ENCODE measurements around the gene FETUB. TPM values are rescaled to one million over a fixed set of nuclear protein-coding genes. Genes with fewer than 3 reads are reported as not detected.
A peak's percentile ranks its signal among the peaks of the same experiment; 100 is the strongest.

The FETUB gene
- total RNA-seq, 1 experiment from 2014 or later = not detected

DNA sequence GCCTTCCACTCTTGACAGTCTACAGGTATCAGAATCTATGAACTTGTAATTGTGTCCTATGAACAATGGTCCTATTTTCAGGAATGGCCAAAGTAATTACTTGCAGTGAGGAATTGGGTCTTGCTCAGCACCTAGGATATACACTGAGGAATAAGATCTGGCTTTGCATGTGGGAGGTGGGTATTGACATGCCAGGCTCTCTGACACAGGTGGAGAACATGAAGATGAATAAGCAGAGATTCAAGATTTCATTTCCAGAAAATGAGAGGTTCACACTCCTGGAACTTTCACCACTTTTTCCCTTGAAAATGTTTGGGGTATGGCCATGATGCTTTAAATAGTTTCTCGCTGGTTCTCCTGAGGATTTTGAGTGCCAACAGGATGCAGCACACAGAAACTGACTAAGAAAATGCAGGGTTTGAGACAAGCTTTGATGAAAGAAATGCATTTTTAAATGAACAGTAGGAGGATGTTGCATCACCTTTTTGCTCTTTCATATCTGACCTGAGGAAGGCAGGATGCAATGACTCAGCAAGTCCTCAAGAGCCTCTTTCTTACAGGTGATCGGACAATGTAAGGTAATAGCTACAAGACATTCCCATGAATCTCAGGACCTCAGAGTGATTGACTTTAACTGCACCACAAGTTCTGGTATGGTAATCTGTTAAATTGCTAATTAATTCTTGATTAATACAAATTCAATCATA, 29.3 kb downstream of the FETUB start:
- intact Hi-C loops (cut with micrococcal nuclease) = no loop called here
- DNase-seq (ENCODE audit: low read depth, low spot score) (peak; percentile 35), ATAC-seq (peak; percentile 82)
- Histone ChIP-seq H2AFZ (ENCODE audit: low read depth, low read length, poor library complexity, severe bottlenecking) (peak overlapping the region; percentile 78), H3K4me1 (ENCODE audit: control insufficient read depth in 1 of 2, insufficient read depth in 2 of 2, low read length in 2 of 2) (peaks cover 5 to 20% of the 10 kb centered on the region in 2 experiments; a peak in 3 of 4 replicates), H3K27me3 (ENCODE audit: insufficient read depth, low read length) (0 out of 2 replicates have a peak, but pooled peaks cover 7% of the 10 kb centered on the region), H4K20me1 (ENCODE audit: insufficient read depth) (no peaks in the 10 kb centered on the region), H3K36me3 (ENCODE audit: control insufficient read depth in 1 of 2, insufficient read depth in 2 of 2, low read length in 2 of 2) (no peaks in the 10 kb centered on the region), H3K79me2 (ENCODE audit: insufficient read depth, low read length) (no peaks in the 10 kb centered on the region), H3K4me2 (ENCODE audit: low read length) (peak overlapping the region; percentile 35), H3K4me3 (replicated peaks in 1 of 2; ENCODE audit: low read depth in 1 of 2, low read length in 2 of 2) (no peak overlapping the region), H3K9ac (ENCODE audit: low read length) (no peak overlapping the region), H3K27ac (ENCODE audit: low read depth, low read length) (no peak overlapping the region), H3K9me2 (ENCODE audit: insufficient read depth) (no peaks in the 10 kb centered on the region), H3K9me3 (ENCODE audit: control insufficient read depth in 1 of 2, insufficient read depth in 1 of 2, low read depth in 1 of 2, low read length in 2 of 2) (no peaks in the 10 kb centered on the region)
- ChIA-PET RAD21 (ENCODE audit: low non-redundant PET in 1 of 2, low total read pairs in 2 of 2, uncharacterized antibody in 2 of 2, unreplicated experiment in 2 of 2) (no interaction called here), POLR2A (interaction anchor here (1.0 kb wide), 1 partner anchor 114 kb away, joined by 3 read pairs; the partner anchor contains the start of gene EIF4A2), CTCF (interaction anchor here (0.8 to 1.2 kb wide), 2 partner anchors 55 to 84 kb away, joined by 3 read pairs; no protein-coding TSS in a partner anchor)
- TF ChIP-seq, protein P1, sequence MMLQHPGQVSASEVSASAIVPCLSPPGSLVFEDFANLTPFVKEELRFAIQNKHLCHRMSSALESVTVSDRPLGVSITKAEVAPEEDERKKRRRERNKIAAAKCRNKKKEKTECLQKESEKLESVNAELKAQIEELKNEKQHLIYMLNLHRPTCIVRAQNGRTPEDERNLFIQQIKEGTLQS (IDR thresholded peaks at IDR 0.05) = peak; percentile 76
- TF ChIP-seq SRF (IDR thresholded peaks at IDR 0.05; ENCODE audit: low read depth) (no peak), CBX3 (IDR thresholded peaks at IDR 0.05; ENCODE audit: low read depth) (0 out of 2 replicates have a peak, but pooled peaks have one; percentile 13), EZH2phosphoT487 (IDR thresholded peaks at IDR 0.05; ENCODE audit: borderline replicate concordance) (no peak), POLR2A (IDR thresholded peaks at IDR 0.05; ENCODE audit: borderline replicate concordance, extremely low read depth, insufficient read depth, insufficient read length) (no peak), TCF7L2 (IDR thresholded peaks at IDR 0.05; ENCODE audit: borderline replicate concordance, extremely low read depth, insufficient read depth, insufficient read length) (peak; percentile 22), SP1 (IDR thresholded peaks at IDR 0.05; ENCODE audit: low read depth) (peak; percentile 39), POLR2AphosphoS5 (IDR thresholded peaks at IDR 0.05; ENCODE audit: low read depth, low read length) (no peak), ZFX (IDR thresholded peaks at IDR 0.05) (no peak), YY1 (IDR thresholded peaks at IDR 0.05; ENCODE audit: extremely low read depth, insufficient replicate concordance, low read depth, low read length) (no peak), SIN3A (IDR thresholded peaks at IDR 0.05; ENCODE audit: low read depth) (no peak), JUND (IDR thresholded peaks at IDR 0.05) (no peak; the same call in 1 of the 2 replicates), FOSL1 (IDR thresholded peaks at IDR 0.05; ENCODE audit: low read depth) (peak; percentile 13; the same call in 1 of the 2 replicates), EGR1 (IDR thresholded peaks at IDR 0.05; ENCODE audit: low read depth) (no peak), CEBPB (IDR thresholded peaks at IDR 0.05; ENCODE audit: low read depth) (peak; percentile 89), RAD21 (IDR thresholded peaks at IDR 0.05; ENCODE audit: low read depth) (no peak)
- TF ChIP-seq, protein P2, sequence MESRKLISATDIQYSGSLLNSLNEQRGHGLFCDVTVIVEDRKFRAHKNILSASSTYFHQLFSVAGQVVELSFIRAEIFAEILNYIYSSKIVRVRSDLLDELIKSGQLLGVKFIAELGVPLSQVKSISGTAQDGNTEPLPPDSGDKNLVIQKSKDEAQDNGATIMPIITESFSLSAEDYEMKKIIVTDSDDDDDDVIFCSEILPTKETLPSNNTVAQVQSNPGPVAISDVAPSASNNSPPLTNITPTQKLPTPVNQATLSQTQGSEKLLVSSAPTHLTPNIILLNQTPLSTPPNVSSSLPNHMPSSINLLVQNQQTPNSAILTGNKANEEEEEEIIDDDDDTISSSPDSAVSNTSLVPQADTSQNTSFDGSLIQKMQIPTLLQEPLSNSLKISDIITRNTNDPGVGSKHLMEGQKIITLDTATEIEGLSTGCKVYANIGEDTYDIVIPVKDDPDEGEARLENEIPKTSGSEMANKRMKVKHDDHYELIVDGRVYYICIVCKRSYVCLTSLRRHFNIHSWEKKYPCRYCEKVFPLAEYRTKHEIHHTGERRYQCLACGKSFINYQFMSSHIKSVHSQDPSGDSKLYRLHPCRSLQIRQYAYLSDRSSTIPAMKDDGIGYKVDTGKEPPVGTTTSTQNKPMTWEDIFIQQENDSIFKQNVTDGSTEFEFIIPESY (IDR thresholded peaks at IDR 0.05; ENCODE audit: extremely low read depth, insufficient replicate concordance, low read length) = no peak
- TF ChIP-seq, protein P3, sequence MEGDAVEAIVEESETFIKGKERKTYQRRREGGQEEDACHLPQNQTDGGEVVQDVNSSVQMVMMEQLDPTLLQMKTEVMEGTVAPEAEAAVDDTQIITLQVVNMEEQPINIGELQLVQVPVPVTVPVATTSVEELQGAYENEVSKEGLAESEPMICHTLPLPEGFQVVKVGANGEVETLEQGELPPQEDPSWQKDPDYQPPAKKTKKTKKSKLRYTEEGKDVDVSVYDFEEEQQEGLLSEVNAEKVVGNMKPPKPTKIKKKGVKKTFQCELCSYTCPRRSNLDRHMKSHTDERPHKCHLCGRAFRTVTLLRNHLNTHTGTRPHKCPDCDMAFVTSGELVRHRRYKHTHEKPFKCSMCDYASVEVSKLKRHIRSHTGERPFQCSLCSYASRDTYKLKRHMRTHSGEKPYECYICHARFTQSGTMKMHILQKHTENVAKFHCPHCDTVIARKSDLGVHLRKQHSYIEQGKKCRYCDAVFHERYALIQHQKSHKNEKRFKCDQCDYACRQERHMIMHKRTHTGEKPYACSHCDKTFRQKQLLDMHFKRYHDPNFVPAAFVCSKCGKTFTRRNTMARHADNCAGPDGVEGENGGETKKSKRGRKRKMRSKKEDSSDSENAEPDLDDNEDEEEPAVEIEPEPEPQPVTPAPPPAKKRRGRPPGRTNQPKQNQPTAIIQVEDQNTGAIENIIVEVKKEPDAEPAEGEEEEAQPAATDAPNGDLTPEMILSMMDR (IDR thresholded peaks at IDR 0.05 in 2 of 3, conservative IDR thresholded peaks at IDR 0.05 in 1 of 3; ENCODE audit: borderline replicate concordance in 1 of 3, insufficient read depth in 1 of 3, low read depth in 2 of 3, low read length in 2 of 3) = no peak
- TF ChIP-seq, protein P4, sequence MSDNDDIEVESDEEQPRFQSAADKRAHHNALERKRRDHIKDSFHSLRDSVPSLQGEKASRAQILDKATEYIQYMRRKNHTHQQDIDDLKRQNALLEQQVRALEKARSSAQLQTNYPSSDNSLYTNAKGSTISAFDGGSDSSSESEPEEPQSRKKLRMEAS (IDR thresholded peaks at IDR 0.05) = peak; percentile 22; the same call in 1 of the 2 replicates
- BruUV-seq (replicated peaks) = no TSS peak

Measured in HCT116 (cell line).